Measurements from ENCODE around the gene ARCN1. TPM values are rescaled to one million over a fixed set of nuclear protein-coding genes. Genes with fewer than 3 reads are reported as not detected.

ARCN1 gene
- total RNA-seq, 5 donors from 2014 or later (not counting 1 experiment from before 2014, with no cell fraction given), result 80.6 to 117 (median 111) TPM

- ATAC-seq (replicated peaks in 1 of 4), result no peak
- peaks cover 6 to 28% of the 10 kb centered on the region in 2 experiments for H3K4me1 ChIP-seq (ENCODE audit: control insufficient read depth in 1 of 2, extremely low read depth in 1 of 2, insufficient read depth in 2 of 2, low read length in 2 of 2)
- WGBS (ENCODE audit: insufficient coverage), result 94% methylated on average over 19 of the region's 19 CpGs
- CTCF ChIA-PET, result no interaction called here
- H3K4me1 Mint-ChIP-seq, result peaks cover 25 to 29% (median 28%) of the 10 kb centered on the region in 3 donors
- H3K36me3 ChIP-seq (ENCODE audit: control insufficient read depth in 2 of 2, extremely low read depth in 1 of 2, insufficient read depth in 1 of 2, low read length in 1 of 2), result peaks cover 0 to 7% of the 10 kb centered on the region in 2 donors
- peak overlapping the region in 1 of 2 donors; percentile 49 for H3K27ac Mint-ChIP-seq
- peaks cover 9% of the 10 kb centered on the region for H3K36me3 Mint-ChIP-seq
- POLR2A ChIA-PET, result interaction anchor here in 1 of 2 donors (0.6 kb wide), 1 partner anchor 14 kb away, joined by 5 read pairs; no protein-coding TSS in a partner anchor
- H3K9me3 ChIP-seq, result no peaks in the 10 kb centered on the region
- no peaks in the 10 kb centered on the region for H3K27me3 Mint-ChIP-seq
- peak overlapping the region in 2 of 3 donors; percentile 9 to 21 for H3K4me3 Mint-ChIP-seq
- H3K27ac ChIP-seq (ENCODE audit: low read length), result no peak overlapping the region
- DNase-seq, result no peak
- no peaks in the 10 kb centered on the region for H3K9me3 Mint-ChIP-seq
- H3K4me3 ChIP-seq (ENCODE audit: control insufficient read depth in 1 of 2, extremely low read depth in 1 of 2, low read length in 1 of 2), result no peak overlapping the region
- no peaks in the 10 kb centered on the region for H3K27me3 ChIP-seq (replicated peaks in 1 of 2; ENCODE audit: control insufficient read depth in 2 of 2, extremely low read depth in 1 of 2, insufficient read depth in 2 of 2, low read length in 1 of 2)
Observed at GRCh38 chr11:118532852-118533768, 39.1 kb upstream of the ARCN1 start.

GRCh38 chr11:118533769-118534729, 38.2 kb upstream of the ARCN1 start:
- Histone ChIP-seq H3K4me3 (ENCODE audit: control insufficient read depth in 1 of 2, extremely low read depth in 1 of 2, low read length in 1 of 2) (no peak overlapping the region), H3K4me1 (ENCODE audit: control insufficient read depth in 1 of 2, extremely low read depth in 1 of 2, insufficient read depth in 2 of 2, low read length in 2 of 2) (peaks cover 6 to 23% of the 10 kb centered on the region in 2 experiments), H3K36me3 (ENCODE audit: control insufficient read depth in 2 of 2, extremely low read depth in 1 of 2, insufficient read depth in 1 of 2, low read length in 1 of 2) (peaks cover 0 to 7% of the 10 kb centered on the region in 2 donors), H3K9me3 (no peaks in the 10 kb centered on the region), H3K27ac (ENCODE audit: low read length) (no peak overlapping the region), H3K27me3 (replicated peaks in 1 of 2; ENCODE audit: control insufficient read depth in 2 of 2, extremely low read depth in 1 of 2, insufficient read depth in 2 of 2, low read length in 1 of 2) (no peaks in the 10 kb centered on the region)
- Mint-ChIP-seq H3K9me3 (no peaks in the 10 kb centered on the region), H3K27ac (no peak overlapping the region), H3K4me1 (peaks cover 21 to 24% (median 24%) of the 10 kb centered on the region in 3 donors), H3K4me3 (no peak overlapping the region), H3K36me3 (peaks cover 9% of the 10 kb centered on the region), H3K27me3 (no peaks in the 10 kb centered on the region)
- 81% methylated on average over 23 of the region's 27 CpGs for WGBS (ENCODE audit: insufficient coverage)
- ATAC-seq (replicated peaks in 1 of 4) (no peak), DNase-seq (no peak)
- CTCF ChIA-PET, result no interaction called here
- POLR2A ChIA-PET, result interaction anchor here (0.6 kb wide), 3 partner anchors 14 to 471 kb away, joined by 3 to 5 read pairs (median 3); no protein-coding TSS in a partner anchor

DNA sequence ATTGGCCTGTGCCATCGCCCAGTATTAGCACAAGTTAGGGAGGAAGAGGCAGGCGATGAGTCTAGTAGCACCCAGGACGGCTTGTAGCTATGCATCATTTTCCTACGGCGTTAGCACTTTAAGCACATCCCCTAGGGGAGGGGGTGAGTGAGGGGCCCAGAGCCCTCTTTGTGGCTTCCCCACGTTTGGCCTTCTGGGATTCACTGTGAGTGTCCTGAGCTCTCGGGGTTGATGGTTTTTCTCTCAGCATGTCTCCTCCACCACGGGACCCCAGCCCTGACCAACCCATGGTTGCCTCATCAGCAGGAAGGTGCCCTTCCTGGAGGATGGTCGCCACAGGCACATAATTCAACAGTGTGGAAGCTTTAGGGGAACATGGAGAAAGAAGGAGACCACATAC, 36.9 kb upstream of the ARCN1 start:
- Mint-ChIP-seq H3K4me3 (no peak overlapping the region), H3K36me3 (peaks cover 10% of the 10 kb centered on the region), H3K27me3 (no peaks in the 10 kb centered on the region), H3K9me3 (no peaks in the 10 kb centered on the region), H3K27ac (no peak overlapping the region), H3K4me1 (peaks cover 9 to 12% (median 11%) of the 10 kb centered on the region in 3 donors)
- no peak for ATAC-seq (replicated peaks in 1 of 4)
- no CpG with 5 or more reads among the region's 9 CpGs for WGBS (ENCODE audit: insufficient coverage)
- CTCF ChIA-PET, result no interaction called here
- Histone ChIP-seq H3K9me3 (no peaks in the 10 kb centered on the region), H3K4me1 (ENCODE audit: control insufficient read depth in 1 of 2, extremely low read depth in 1 of 2, insufficient read depth in 2 of 2, low read length in 2 of 2) (peaks cover 4 to 11% of the 10 kb centered on the region in 2 experiments), H3K36me3 (ENCODE audit: control insufficient read depth in 2 of 2, extremely low read depth in 1 of 2, insufficient read depth in 1 of 2, low read length in 1 of 2) (peaks cover 0 to 7% of the 10 kb centered on the region in 2 donors), H3K27me3 (replicated peaks in 1 of 2; ENCODE audit: control insufficient read depth in 2 of 2, extremely low read depth in 1 of 2, insufficient read depth in 2 of 2, low read length in 1 of 2) (no peaks in the 10 kb centered on the region), H3K27ac (ENCODE audit: low read length) (no peak overlapping the region), H3K4me3 (ENCODE audit: control insufficient read depth in 1 of 2, extremely low read depth in 1 of 2, low read length in 1 of 2) (no peak overlapping the region)
- DNase-seq, result no peak
- POLR2A ChIA-PET, result no interaction called here

GRCh38 chr11:118536726-118537125, 35.5 kb upstream of the ARCN1 start:
- Histone ChIP-seq H3K36me3 (ENCODE audit: control insufficient read depth in 2 of 2, extremely low read depth in 1 of 2, insufficient read depth in 1 of 2, low read length in 1 of 2) (peaks cover 0 to 7% of the 10 kb centered on the region in 2 donors), H3K4me3 (ENCODE audit: control insufficient read depth in 1 of 2, extremely low read depth in 1 of 2, low read length in 1 of 2) (no peak overlapping the region), H3K4me1 (ENCODE audit: control insufficient read depth in 1 of 2, extremely low read depth in 1 of 2, insufficient read depth in 2 of 2, low read length in 2 of 2) (peaks cover 0 to 4% of the 10 kb centered on the region in 2 experiments), H3K27me3 (replicated peaks in 1 of 2; ENCODE audit: control insufficient read depth in 2 of 2, extremely low read depth in 1 of 2, insufficient read depth in 2 of 2, low read length in 1 of 2) (no peaks in the 10 kb centered on the region), H3K9me3 (no peaks in the 10 kb centered on the region), H3K27ac (ENCODE audit: low read length) (no peak overlapping the region)
- H3K9me3 Mint-ChIP-seq, result no peaks in the 10 kb centered on the region
- peaks cover 17% of the 10 kb centered on the region for H3K36me3 Mint-ChIP-seq
- no peaks in the 10 kb centered on the region for H3K27me3 Mint-ChIP-seq
- POLR2A ChIA-PET, result no interaction called here
- ATAC-seq (replicated peaks in 1 of 4) (no peak), DNase-seq (no peak)
- no peak overlapping the region for H3K27ac Mint-ChIP-seq
- H3K4me3 Mint-ChIP-seq, result no peak overlapping the region
- WGBS (ENCODE audit: insufficient coverage), result 92% methylated on average over 2 of the region's 5 CpGs
- CTCF ChIA-PET, result no interaction called here
- H3K4me1 Mint-ChIP-seq, result peaks cover 3 to 7% (median 6%) of the 10 kb centered on the region in 3 donors

DNA sequence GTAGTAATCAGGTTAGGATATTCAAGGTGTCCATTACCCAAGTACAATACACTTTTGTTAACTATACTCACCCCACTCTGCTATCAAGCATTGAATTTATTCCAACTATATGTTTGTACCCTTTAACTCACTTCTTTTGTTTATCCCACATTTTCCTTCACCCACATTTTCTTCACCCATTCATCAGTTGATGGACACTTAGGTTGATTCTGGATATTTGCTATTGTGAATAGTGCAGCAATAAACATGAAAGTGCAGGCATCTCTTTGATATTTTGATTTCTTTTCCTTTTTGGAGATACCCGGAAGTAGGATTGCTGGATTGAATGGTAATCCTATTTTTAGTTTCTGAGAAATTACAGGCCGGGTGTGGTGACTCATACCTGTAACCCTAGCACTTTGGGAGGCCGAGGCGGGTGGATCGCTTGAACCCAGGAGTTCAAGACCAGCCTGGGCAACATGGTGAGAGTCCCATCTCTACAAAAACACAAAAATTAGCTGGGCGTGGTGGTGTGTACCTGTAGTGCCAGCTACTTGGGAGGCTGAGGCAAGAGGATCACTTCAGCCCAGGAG, 34.7 kb upstream of the ARCN1 start:
- Mint-ChIP-seq H3K4me1 (no peaks in the 10 kb centered on the region), H3K4me3 (no peak overlapping the region), H3K9me3 (no peaks in the 10 kb centered on the region), H3K36me3 (peaks cover 17% of the 10 kb centered on the region), H3K27ac (no peak overlapping the region), H3K27me3 (no peaks in the 10 kb centered on the region)
- Histone ChIP-seq H3K27ac (ENCODE audit: low read length) (no peak overlapping the region), H3K9me3 (no peaks in the 10 kb centered on the region), H3K36me3 (ENCODE audit: control insufficient read depth in 2 of 2, extremely low read depth in 1 of 2, insufficient read depth in 1 of 2, low read length in 1 of 2) (peaks cover 0 to 10% of the 10 kb centered on the region in 2 donors), H3K4me1 (ENCODE audit: control insufficient read depth in 1 of 2, extremely low read depth in 1 of 2, insufficient read depth in 2 of 2, low read length in 2 of 2) (no peaks in the 10 kb centered on the region), H3K27me3 (replicated peaks in 1 of 2; ENCODE audit: control insufficient read depth in 2 of 2, extremely low read depth in 1 of 2, insufficient read depth in 2 of 2, low read length in 1 of 2) (no peaks in the 10 kb centered on the region), H3K4me3 (ENCODE audit: control insufficient read depth in 1 of 2, extremely low read depth in 1 of 2, low read length in 1 of 2) (no peak overlapping the region)
- ATAC-seq (replicated peaks in 1 of 4) (no peak), DNase-seq (no peak)
- 60% methylated on average over 1 of the region's 6 CpGs for WGBS (ENCODE audit: insufficient coverage)
- CTCF ChIA-PET, result no interaction called here
- POLR2A ChIA-PET, result no interaction called here
